Astrocyte (in vitro differentiated cells and primary cell): Measurements from ENCODE around the gene TNFSF11. TPM values are rescaled to one million over a fixed set of nuclear protein-coding genes. Genes with fewer than 3 reads are reported as not detected.

Source experiments
- DNase-seq: peaks from one replicate; pipeline ENCODE4 v3.0.0-alpha.2; 2010; ENCODE audit warnings: low read depth
- FAIRE-seq: peaks from 2 replicates; lab custom pipeline; 2011; peaks lifted over from hg19 to GRCh38; lab: Jason Lieb, UNC
- H2AFZ ChIP-seq: 2 replicates; pipeline ENCODE4 v1.6.0; 2012; ENCODE audit warnings: low read depth, low read length, inconsistent platforms
- H3K27ac ChIP-seq: 2 replicates; pipeline ENCODE4 v1.5.1; 2011; ENCODE audit warnings: low read depth, low read length, inconsistent platforms
- H3K27me3 ChIP-seq: 2 replicates; pipeline ENCODE4 v1.6.0; 2011; ENCODE audit warnings: low read length, inconsistent platforms; ENCODE audit not compliant: insufficient read depth
- H3K36me3 ChIP-seq: 2 replicates; pipeline ENCODE4 v1.5.1; 2011; ENCODE audit warnings: low read length, inconsistent platforms; ENCODE audit not compliant: insufficient read depth
- H3K4me1 ChIP-seq: 2 replicates; pipeline ENCODE4 v1.5.1; 2011; ENCODE audit warnings: low read length, inconsistent platforms; ENCODE audit not compliant: insufficient read depth
- H3K4me2 ChIP-seq: 2 replicates; pipeline ENCODE4 v1.6.0; 2012; ENCODE audit warnings: low read length, inconsistent platforms
- H3K4me3 ChIP-seq: 2 replicates; pipeline ENCODE4 v1.5.1; 2011; ENCODE audit warnings: low read depth, mild to moderate bottlenecking, low read length, inconsistent platforms; ENCODE audit not compliant: insufficient read depth
- H3K79me2 ChIP-seq: 2 replicates; pipeline ENCODE4 v1.6.0; 2012; ENCODE audit warnings: mild to moderate bottlenecking, low read length, inconsistent platforms; ENCODE audit not compliant: insufficient read depth
- H3K9ac ChIP-seq: 2 replicates; pipeline ENCODE4 v1.6.0; 2012; ENCODE audit warnings: mild to moderate bottlenecking, low read length, inconsistent platforms
- H3K9me3 ChIP-seq: 2 replicates; pipeline ENCODE4 v1.5.1; 2012; ENCODE audit warnings: low read depth, mild to moderate bottlenecking, low read length, inconsistent platforms; ENCODE audit not compliant: insufficient read depth
- H4K20me1 ChIP-seq: 2 replicates; pipeline ENCODE4 v1.6.0; 2012; ENCODE audit warnings: low read length, inconsistent platforms; ENCODE audit not compliant: insufficient read depth
- H3K27ac Mint-ChIP-seq: one replicate; pipeline ENCODE4 v1.8.0; 2021; ENCODE audit warnings: mild to moderate bottlenecking, mixed read lengths; ENCODE audit not compliant: unreplicated experiment
- H3K27me3 Mint-ChIP-seq: one replicate; pipeline ENCODE4 v1.8.0; 2021; ENCODE audit warnings: low read depth, mixed read lengths; ENCODE audit not compliant: unreplicated experiment
- H3K36me3 Mint-ChIP-seq: one replicate; pipeline ENCODE4 v1.8.0; 2021; ENCODE audit warnings: low read depth, mixed read lengths; ENCODE audit not compliant: unreplicated experiment
- H3K4me1 Mint-ChIP-seq: one replicate; pipeline ENCODE4 v1.8.0; 2021; ENCODE audit warnings: low read depth, mixed read lengths; ENCODE audit not compliant: unreplicated experiment
- H3K4me3 Mint-ChIP-seq: one replicate; pipeline ENCODE4 v1.8.0; 2021; ENCODE audit warnings: mild to moderate bottlenecking, moderate library complexity, mixed read lengths; ENCODE audit not compliant: unreplicated experiment
- H3K9me3 Mint-ChIP-seq: one replicate; pipeline ENCODE4 v1.8.0; 2021; ENCODE audit warnings: mild to moderate bottlenecking, mixed read lengths; ENCODE audit not compliant: unreplicated experiment
- EZH2 ChIP-seq: IDR thresholded peaks from 2 replicates; pipeline ENCODE4 v1.6.1; 2012; ENCODE audit warnings: mild to moderate bottlenecking, low read length, inconsistent platforms; ENCODE audit not compliant: insufficient read depth
- total RNA-seq: library from RNA; stranded (reverse); gene quantifications from 2 replicates; pipeline ENCODE4 v1.2.1, GENCODE V29; 2021
- TF ChIP-seq, protein P1 (sequence below): IDR thresholded peaks from 2 replicates; pipeline ENCODE4 v1.5.1; 2011; ENCODE audit warnings: low read depth, mild to moderate bottlenecking, inconsistent platforms, low read length, moderate library complexity; ENCODE audit not compliant: insufficient read depth

The TNFSF11 gene
- total RNA-seq, 1 donor from 2014 or later, result not detected

DNA sequence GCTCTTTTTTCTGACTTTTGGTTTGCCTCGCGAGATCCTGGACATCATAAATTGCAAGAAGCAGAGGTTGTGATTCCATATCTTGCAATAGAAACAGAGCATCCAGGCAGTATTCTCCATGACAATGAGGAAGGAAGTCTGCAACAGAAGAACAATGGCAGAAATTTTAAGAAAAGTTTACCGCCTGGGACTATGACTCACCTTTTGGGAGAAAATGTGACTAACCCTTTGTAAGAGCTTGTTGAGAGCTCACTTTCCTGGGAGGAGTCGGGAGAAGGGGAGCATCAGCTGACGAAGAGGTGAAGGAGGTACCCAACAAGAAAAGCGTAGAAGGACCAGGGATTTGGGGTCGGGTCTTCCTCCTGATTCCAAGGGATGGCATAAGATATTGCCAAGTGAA is 34.3 kb upstream of the TNFSF11 start:
- TF ChIP-seq, protein P1, sequence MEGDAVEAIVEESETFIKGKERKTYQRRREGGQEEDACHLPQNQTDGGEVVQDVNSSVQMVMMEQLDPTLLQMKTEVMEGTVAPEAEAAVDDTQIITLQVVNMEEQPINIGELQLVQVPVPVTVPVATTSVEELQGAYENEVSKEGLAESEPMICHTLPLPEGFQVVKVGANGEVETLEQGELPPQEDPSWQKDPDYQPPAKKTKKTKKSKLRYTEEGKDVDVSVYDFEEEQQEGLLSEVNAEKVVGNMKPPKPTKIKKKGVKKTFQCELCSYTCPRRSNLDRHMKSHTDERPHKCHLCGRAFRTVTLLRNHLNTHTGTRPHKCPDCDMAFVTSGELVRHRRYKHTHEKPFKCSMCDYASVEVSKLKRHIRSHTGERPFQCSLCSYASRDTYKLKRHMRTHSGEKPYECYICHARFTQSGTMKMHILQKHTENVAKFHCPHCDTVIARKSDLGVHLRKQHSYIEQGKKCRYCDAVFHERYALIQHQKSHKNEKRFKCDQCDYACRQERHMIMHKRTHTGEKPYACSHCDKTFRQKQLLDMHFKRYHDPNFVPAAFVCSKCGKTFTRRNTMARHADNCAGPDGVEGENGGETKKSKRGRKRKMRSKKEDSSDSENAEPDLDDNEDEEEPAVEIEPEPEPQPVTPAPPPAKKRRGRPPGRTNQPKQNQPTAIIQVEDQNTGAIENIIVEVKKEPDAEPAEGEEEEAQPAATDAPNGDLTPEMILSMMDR, result no peak
- TF ChIP-seq EZH2, result no peak
- Mint-ChIP-seq H3K36me3 (no peaks in the 10 kb centered on the region), H3K9me3 (no peaks in the 10 kb centered on the region), H3K27ac (no peak overlapping the region), H3K4me1 (peaks cover 1% of the 10 kb centered on the region), H3K4me3 (no peak overlapping the region), H3K27me3 (peaks cover 3% of the 10 kb centered on the region)
- DNase-seq, result peak; percentile 7
- no peak for FAIRE-seq
- Histone ChIP-seq H3K27ac (no peak overlapping the region), H3K4me1 (no peaks in the 10 kb centered on the region), H2AFZ (no peak overlapping the region), H3K79me2 (no peaks in the 10 kb centered on the region), H4K20me1 (no peaks in the 10 kb centered on the region), H3K4me2 (no peak overlapping the region), H3K4me3 (no peak overlapping the region), H3K27me3 (no peaks in the 10 kb centered on the region), H3K36me3 (no peaks in the 10 kb centered on the region), H3K9ac (no peak overlapping the region), H3K9me3 (no peaks in the 10 kb centered on the region)

DNA sequence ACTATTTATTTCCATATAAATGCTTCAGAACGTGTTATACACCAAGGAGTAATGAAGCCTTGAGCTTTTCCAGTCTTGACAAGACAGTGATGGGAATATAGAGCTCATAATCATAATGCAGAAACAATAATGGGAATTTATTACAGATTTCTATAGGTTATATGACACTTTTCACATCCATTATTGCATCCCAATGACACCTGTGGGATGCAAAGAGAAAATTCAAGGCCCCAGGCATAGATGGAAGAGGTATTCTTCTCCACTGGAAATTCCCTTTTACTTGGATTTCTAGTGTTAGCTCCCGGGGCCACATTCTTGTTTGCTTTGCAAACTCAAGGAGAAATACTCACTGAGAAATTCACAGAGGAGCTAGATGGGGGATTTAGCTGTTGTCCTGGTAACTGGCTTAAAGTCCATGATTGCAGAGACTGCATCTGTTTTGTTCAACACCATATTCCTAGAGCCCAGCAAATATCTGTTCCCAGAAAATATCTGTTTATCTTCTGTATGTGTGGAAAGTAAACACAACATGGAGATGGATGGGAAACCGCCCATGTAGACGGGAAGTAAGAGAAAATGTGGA is 30.6 kb upstream of the TNFSF11 start:
- Mint-ChIP-seq H3K36me3 (no peaks in the 10 kb centered on the region), H3K27ac (no peak overlapping the region), H3K9me3 (peaks cover 1% of the 10 kb centered on the region), H3K27me3 (peaks cover 3% of the 10 kb centered on the region), H3K4me1 (peaks cover 4% of the 10 kb centered on the region), H3K4me3 (no peak overlapping the region)
- no peak for TF ChIP-seq EZH2
- TF ChIP-seq, protein P1, result no peak
- H2AFZ ChIP-seq, result no peak overlapping the region
- no peaks in the 10 kb centered on the region for H3K9me3 ChIP-seq
- H3K4me1 ChIP-seq, result no peaks in the 10 kb centered on the region
- no peak overlapping the region for H3K27ac ChIP-seq
- H4K20me1 ChIP-seq, result no peaks in the 10 kb centered on the region
- no peak overlapping the region for H3K4me2 ChIP-seq
- no peak overlapping the region for H3K4me3 ChIP-seq
- H3K36me3 ChIP-seq, result no peaks in the 10 kb centered on the region
- DNase-seq, result no peak
- no peak for FAIRE-seq
- no peaks in the 10 kb centered on the region for H3K27me3 ChIP-seq
- no peaks in the 10 kb centered on the region for H3K79me2 ChIP-seq
- H3K9ac ChIP-seq, result no peak overlapping the region

DNA sequence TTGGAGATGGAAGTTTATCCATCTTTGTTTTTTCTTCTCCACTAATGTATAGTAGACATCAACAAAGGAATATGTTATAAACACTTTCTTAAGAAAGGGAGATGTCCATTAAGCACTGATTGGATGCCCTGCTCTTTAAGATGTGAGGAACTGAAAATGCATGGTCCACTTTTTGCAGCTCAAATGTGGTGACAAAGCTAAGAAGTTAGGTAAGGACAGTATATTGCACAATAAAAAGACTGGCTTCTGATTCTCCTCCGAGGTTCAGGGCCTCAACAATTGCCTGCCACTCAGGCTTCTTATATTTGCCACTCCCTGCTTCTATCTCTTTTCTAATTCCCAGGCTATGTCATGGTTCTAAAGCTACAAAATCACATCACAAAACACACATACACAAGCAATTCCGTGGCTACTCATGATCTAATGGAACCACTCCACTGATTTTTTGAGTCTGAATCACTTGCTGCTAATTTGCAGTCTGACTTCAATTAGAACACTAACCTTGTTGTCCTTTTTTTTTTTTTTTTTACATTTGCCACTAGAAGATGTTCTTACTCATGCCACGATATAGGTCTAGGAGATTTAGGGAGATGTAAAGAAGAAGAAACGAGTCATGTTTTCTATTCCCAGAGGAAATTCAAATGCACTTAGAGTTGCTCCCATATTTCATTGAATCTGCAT is 29.6 kb upstream of the TNFSF11 start:
- Histone ChIP-seq H3K79me2 (no peaks in the 10 kb centered on the region), H2AFZ (no peak overlapping the region), H3K9me3 (no peaks in the 10 kb centered on the region), H3K27ac (no peak overlapping the region), H4K20me1 (no peaks in the 10 kb centered on the region), H3K36me3 (no peaks in the 10 kb centered on the region), H3K9ac (no peak overlapping the region), H3K4me1 (peaks cover 5% of the 10 kb centered on the region), H3K4me3 (no peak overlapping the region), H3K4me2 (no peak overlapping the region), H3K27me3 (no peaks in the 10 kb centered on the region)
- H3K9me3 Mint-ChIP-seq, result peaks cover 1% of the 10 kb centered on the region
- no peak overlapping the region for H3K27ac Mint-ChIP-seq
- H3K36me3 Mint-ChIP-seq, result no peaks in the 10 kb centered on the region
- peaks cover 11% of the 10 kb centered on the region for H3K4me1 Mint-ChIP-seq
- DNase-seq, result peak; percentile 15
- FAIRE-seq, result no peak
- no peak overlapping the region for H3K4me3 Mint-ChIP-seq
- no peak for TF ChIP-seq EZH2
- TF ChIP-seq, protein P1, result no peak
- peaks cover 7% of the 10 kb centered on the region for H3K27me3 Mint-ChIP-seq
